Chondrocyte (in vitro differentiated cells): ENCODE data around the gene FOXN1. TPM values are rescaled to one million over a fixed set of nuclear protein-coding genes. Genes with fewer than 3 reads are reported as not detected.
A peak's percentile ranks its signal among the peaks of the same experiment; 100 is the strongest.

ENCODE experiments used
- DNase-seq: peaks from one replicate; pipeline ENCODE4 v3.0.0; 2021; ENCODE audit warnings: mixed read lengths, low spot score
- H3K27ac Mint-ChIP-seq: one replicate; pipeline ENCODE4 v1.8.0; 2021; ENCODE audit warnings: mild to moderate bottlenecking, moderate library complexity, mixed read lengths; ENCODE audit not compliant: unreplicated experiment
- H3K27me3 Mint-ChIP-seq: 2 replicates; pipeline ENCODE4 v1.8.0; 2021; ENCODE audit warnings: low read depth, mixed read lengths
- H3K36me3 Mint-ChIP-seq: 2 replicates; pipeline ENCODE4 v1.8.0; 2021; ENCODE audit warnings: low read depth, mixed read lengths
- H3K4me1 Mint-ChIP-seq: 2 replicates; pipeline ENCODE4 v1.8.0; 2021; ENCODE audit warnings: low read depth, mild to moderate bottlenecking, mixed read lengths
- H3K4me3 Mint-ChIP-seq: one replicate; pipeline ENCODE4 v1.8.0; 2021; ENCODE audit warnings: mild to moderate bottlenecking, moderate library complexity, mixed read lengths; ENCODE audit not compliant: unreplicated experiment
- H3K9me3 Mint-ChIP-seq: 2 replicates; pipeline ENCODE4 v1.8.0; 2021; ENCODE audit warnings: low read depth, mixed read lengths
- CTCF ChIP-seq: fragments of 200-600 bp; sonication (generic); IDR thresholded peaks from 2 replicates; pipeline ENCODE4 v1.5.0; 2021; ENCODE audit warnings: antibody characterized with exemption, mild to moderate bottlenecking, moderate library complexity
- total RNA-seq: library from RNA; stranded (reverse); gene quantifications from 3 replicates; pipeline ENCODE4 v1.2.1, GENCODE V29; 2021

FOXN1 gene
- total RNA-seq, 1 donor from 2014 or later: not detected

- Mint-ChIP-seq H3K36me3 (peaks cover 3% of the 10 kb centered on the region), H3K27ac (no peak overlapping the region), H3K4me1 (peaks cover 29% of the 10 kb centered on the region), H3K4me3 (peak overlapping the region; percentile 84), H3K27me3 (no peaks in the 10 kb centered on the region), H3K9me3 (no peaks in the 10 kb centered on the region)
- DNase-seq: peak; percentile 34
- no peak for TF ChIP-seq CTCF
Measured at GRCh38 chr17:28572259-28573039, 66.3 kb downstream of the FOXN1 start.

GRCh38 chr17:28573040-28573380 is 66.9 kb downstream of the FOXN1 start:
- no peak for TF ChIP-seq CTCF
- Mint-ChIP-seq H3K4me3 (no peak overlapping the region), H3K9me3 (no peaks in the 10 kb centered on the region), H3K4me1 (peaks cover 29% of the 10 kb centered on the region), H3K36me3 (no peaks in the 10 kb centered on the region), H3K27me3 (no peaks in the 10 kb centered on the region), H3K27ac (no peak overlapping the region)
- no peak for DNase-seq

- Mint-ChIP-seq H3K36me3 (peaks cover under 1% of the 10 kb centered on the region), H3K9me3 (no peaks in the 10 kb centered on the region), H3K4me1 (peaks cover 29% of the 10 kb centered on the region), H3K27me3 (no peaks in the 10 kb centered on the region), H3K4me3 (no peak overlapping the region), H3K27ac (no peak overlapping the region)
- no peak for TF ChIP-seq CTCF
- DNase-seq: peak; percentile 64
Measured at GRCh38 chr17:28573521-28573920, 67.4 kb downstream of the FOXN1 start.

- Mint-ChIP-seq H3K4me3 (no peak overlapping the region), H3K36me3 (peaks cover 2% of the 10 kb centered on the region), H3K4me1 (peaks cover 29% of the 10 kb centered on the region), H3K27ac (no peak overlapping the region), H3K27me3 (no peaks in the 10 kb centered on the region), H3K9me3 (no peaks in the 10 kb centered on the region)
- DNase-seq: peak; percentile 50
- TF ChIP-seq CTCF: no peak
Measured at GRCh38 chr17:28573966-28574480, 67.9 kb downstream of the FOXN1 start.

GRCh38 chr17:28574526-28574925 is 68.4 kb downstream of the FOXN1 start:
- H3K9me3 Mint-ChIP-seq: no peaks in the 10 kb centered on the region
- TF ChIP-seq CTCF: no peak
- no peak overlapping the region for H3K27ac Mint-ChIP-seq
- peaks cover 27% of the 10 kb centered on the region for H3K4me1 Mint-ChIP-seq
- H3K36me3 Mint-ChIP-seq: peaks cover 2% of the 10 kb centered on the region
- no peak overlapping the region for H3K4me3 Mint-ChIP-seq
- peak; percentile 63 for DNase-seq
- no peaks in the 10 kb centered on the region for H3K27me3 Mint-ChIP-seq
